Measurements from ENCODE around the gene KPNA6.

KPNA6 gene

DNA sequence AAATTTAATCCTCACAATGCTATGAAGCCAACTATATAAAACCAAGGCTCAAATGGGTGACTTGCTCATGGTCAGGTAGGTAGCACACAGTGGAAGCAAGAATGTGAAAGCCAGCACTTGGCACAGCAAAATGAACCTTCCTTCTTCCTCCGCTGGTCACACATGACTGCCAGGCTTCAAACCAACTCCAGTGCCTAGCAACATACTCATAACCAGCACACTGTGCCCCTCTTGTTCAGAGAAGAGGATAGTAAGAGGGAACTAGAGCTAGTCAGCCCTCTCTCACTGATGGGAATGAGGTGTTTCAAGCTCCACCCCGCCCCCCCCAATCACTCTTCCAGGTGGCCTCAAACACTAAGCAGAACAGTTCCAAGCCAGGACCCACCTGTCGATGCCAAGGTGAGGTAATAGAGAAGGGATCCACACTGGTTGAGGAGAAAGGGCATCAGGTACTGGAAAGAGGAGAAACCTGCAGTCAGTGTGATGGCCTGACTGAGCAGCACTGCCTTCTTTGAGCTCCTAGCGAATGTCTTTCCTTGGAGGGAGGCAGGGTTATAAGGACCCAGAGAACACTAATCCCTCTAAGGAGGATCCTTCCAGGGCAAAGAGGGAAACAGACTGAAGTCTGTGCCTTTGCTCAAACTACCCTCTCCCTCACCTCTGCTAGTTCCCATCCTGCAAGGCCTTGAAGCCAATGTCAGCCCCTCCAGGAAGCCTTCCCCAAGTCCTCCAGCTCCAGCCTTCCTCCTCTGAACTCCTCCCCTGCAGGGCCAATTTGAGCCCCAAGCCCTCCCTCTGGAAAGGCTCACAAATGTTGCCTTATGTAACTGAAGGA lies 113.1 kb downstream of the KPNA6 start:
- no peaks in the 10 kb centered on the region for H3K9me3 ChIP-seq (ENCODE audit: control insufficient read depth, insufficient read depth, low read length)
- peak overlapping the region; percentile 96 for H3K9ac ChIP-seq (ENCODE audit: low read depth, low read length)
- H3K36me3 ChIP-seq (ENCODE audit: insufficient read depth, low read length), result peaks cover 14% of the 10 kb centered on the region; the same call in 1 of the 2 replicates
- H3K4me1 ChIP-seq (ENCODE audit: insufficient read depth, low read length), result peaks cover 10% of the 10 kb centered on the region

DNA sequence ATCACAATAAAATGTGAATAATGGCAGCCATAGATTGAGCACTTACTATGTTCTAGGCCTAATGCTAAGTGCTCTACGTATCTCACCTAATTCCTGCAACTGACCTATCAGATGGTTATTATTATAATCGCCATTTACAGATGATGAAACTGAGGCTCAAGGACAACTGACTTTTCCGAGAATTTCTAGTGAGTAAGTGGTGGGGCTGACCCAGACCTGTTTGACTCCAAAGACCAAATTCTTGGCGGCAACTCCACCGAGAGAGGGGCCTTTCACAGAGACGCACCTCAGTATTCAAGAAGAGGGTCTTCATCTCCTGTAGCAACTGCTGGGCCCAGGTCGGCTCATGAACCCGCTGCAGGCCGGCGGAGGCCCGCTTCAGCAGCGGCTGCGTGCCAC lies 113.7 kb downstream of the KPNA6 start:
- Histone ChIP-seq H3K9me3 (ENCODE audit: control insufficient read depth, insufficient read depth, low read length) (no peaks in the 10 kb centered on the region), H3K36me3 (ENCODE audit: insufficient read depth, low read length) (peaks cover 15% of the 10 kb centered on the region; the same call in 1 of the 2 replicates), H3K4me1 (ENCODE audit: insufficient read depth, low read length) (peaks cover 10% of the 10 kb centered on the region), H3K9ac (ENCODE audit: low read depth, low read length) (peak overlapping the region; percentile 96)

DNA sequence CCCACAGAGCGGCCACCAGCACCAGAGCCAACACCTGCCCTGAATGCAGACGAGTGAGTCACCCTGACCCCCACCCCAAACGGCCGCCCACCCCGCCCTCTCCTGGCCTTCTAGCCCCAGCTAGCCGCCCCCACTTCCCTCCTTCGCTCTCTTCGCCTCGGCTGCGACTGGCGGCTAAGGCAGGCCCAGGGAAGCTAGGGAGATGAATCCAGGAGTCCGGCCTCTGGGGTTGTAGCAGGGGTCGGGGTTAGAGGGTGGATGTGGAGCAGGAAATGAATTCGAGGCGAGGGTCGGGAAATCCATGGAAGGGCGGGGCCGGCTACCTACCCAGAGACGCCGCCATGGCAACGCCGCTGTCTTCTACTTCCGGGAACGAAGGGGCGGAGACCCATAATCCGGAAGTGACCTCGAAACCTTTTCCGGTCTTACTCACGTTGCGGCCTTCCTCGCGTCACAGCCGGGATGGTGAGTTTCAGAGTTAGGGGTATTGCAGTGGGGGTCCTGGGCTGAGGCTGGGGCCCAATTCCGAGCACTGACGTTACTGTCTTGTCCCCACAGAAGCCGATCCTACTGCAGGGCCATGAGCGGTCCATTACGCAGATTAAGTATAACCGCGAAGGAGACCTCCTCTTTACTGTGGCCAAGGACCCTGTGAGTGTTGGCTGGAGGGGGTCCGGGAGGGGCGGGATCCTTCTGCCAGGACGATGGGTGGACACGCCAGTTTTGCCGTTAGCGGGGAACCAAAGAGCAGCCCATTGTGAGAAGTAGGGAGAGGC lies 114.3 kb downstream of the KPNA6 start, which contains the start of the genes EIF3I and TMEM234:
EIF3I (plus strand) TSS at position 428 of the 776 bp plus-strand sequence; CDS start at position 463, 35 bp downstream.
TMEM234 (minus strand) TSS at position 374 of the 776 bp plus-strand sequence; CDS start at position 343, 31 bp downstream.
- Histone ChIP-seq H3K9me3 (ENCODE audit: control insufficient read depth, insufficient read depth, low read length) (no peaks in the 10 kb centered on the region), H3K36me3 (ENCODE audit: insufficient read depth, low read length) (peaks cover 15% of the 10 kb centered on the region; the same call in 1 of the 2 replicates), H3K9ac (ENCODE audit: low read depth, low read length) (peak within 1 kb of the TSS; percentile 96), H3K4me1 (ENCODE audit: insufficient read depth, low read length) (peaks cover 10% of the 10 kb centered on the region)

DNA sequence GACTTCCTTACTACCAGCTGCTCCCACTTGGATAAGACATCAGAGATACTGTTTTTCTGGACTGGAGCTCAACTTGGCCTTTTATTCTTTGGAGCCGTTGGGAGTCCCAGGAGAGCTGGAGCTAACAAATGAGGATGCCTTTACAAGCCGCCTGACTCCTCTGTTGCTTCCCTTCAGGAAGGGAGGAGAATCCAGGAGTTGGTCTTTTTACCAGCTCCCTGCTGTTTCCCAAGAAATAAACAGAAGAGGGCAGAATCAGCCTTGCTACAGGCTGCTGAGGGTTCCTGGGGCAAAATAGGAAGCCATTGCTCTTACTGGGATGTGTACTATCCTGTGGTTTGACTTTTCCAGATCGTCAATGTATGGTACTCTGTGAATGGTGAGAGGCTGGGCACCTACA lies 115.8 kb downstream of the KPNA6 start:
- H3K9me3 ChIP-seq (ENCODE audit: control insufficient read depth, insufficient read depth, low read length), result no peaks in the 10 kb centered on the region
- peaks cover 23% of the 10 kb centered on the region for H3K36me3 ChIP-seq (ENCODE audit: insufficient read depth, low read length)
- H3K9ac ChIP-seq (ENCODE audit: low read depth, low read length), result no peak overlapping the region
- peaks cover 10% of the 10 kb centered on the region for H3K4me1 ChIP-seq (ENCODE audit: insufficient read depth, low read length)

DNA sequence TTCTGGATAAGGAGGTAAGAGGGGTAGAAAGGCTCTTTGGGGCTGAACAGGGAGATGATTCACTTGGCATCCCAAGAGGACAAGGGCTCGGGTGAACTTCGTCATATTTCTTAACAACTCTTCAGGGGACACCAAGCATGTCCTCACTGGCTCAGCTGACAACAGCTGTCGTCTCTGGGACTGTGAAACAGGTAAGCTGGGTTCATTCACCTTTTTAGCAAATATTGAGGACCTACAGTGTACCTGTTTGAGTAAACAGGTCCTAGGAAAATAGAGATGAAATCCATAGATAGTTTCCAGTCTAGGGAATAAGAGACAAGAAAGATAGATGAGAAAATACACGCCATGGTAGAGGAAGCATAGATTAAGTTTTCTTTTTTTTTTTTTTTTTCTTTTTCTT lies 116.4 kb downstream of the KPNA6 start:
- Histone ChIP-seq H3K9ac (ENCODE audit: low read depth, low read length) (no peak overlapping the region), H3K4me1 (ENCODE audit: insufficient read depth, low read length) (peaks cover 10% of the 10 kb centered on the region), H3K9me3 (ENCODE audit: control insufficient read depth, insufficient read depth, low read length) (no peaks in the 10 kb centered on the region), H3K36me3 (ENCODE audit: insufficient read depth, low read length) (peaks cover 28% of the 10 kb centered on the region)

Measured in ES-I3 (cell line).